SK-N-SH treated with all-trans-retinoic acid at 6 μM for 48 hours (cell line): ENCODE results near the gene MYO15A.

Experiments used
- ATAC-seq: fragments of 200-7000 bp; cut with Tn5 transposase; 3 replicates; pipeline ENCODE4 v1.9.1; 2020; ENCODE audit warnings: mild to moderate bottlenecking, moderate library complexity
- BACH2 ChIP-seq: fragments of 250-450 bp; sonication (Bioruptor Pico); IDR thresholded peaks from 2 replicates; pipeline ENCODE4 v1.9.0; 2021; ENCODE audit warnings: mild to moderate bottlenecking, borderline replicate concordance
- CREB5 ChIP-seq: fragments of 250-450 bp; sonication (Bioruptor Pico); IDR thresholded peaks from 2 replicates; pipeline ENCODE4 v1.5.1; 2020; ENCODE audit warnings: low read depth, mild to moderate bottlenecking, moderate library complexity
- CSDC2 ChIP-seq: fragments of 250-450 bp; sonication (Bioruptor Pico); IDR thresholded peaks from 2 replicates; pipeline ENCODE4 v1.5.0; 2020; ENCODE audit warnings: mild to moderate bottlenecking, moderate library complexity
- CSRNP3 ChIP-seq: fragments of 250-450 bp; sonication (Bioruptor Pico); IDR thresholded peaks from 2 replicates; pipeline ENCODE4 v1.5.1; 2021; ENCODE audit warnings: mild to moderate bottlenecking, moderate library complexity
- ESRRG ChIP-seq: fragments of 250-450 bp; sonication (Bioruptor Pico); IDR thresholded peaks from 2 replicates; pipeline ENCODE4 v1.6.1; 2021; ENCODE audit warnings: mild to moderate bottlenecking
- GLIS3 ChIP-seq: fragments of 250-450 bp; sonication (Bioruptor Pico); IDR thresholded peaks from 2 replicates; pipeline ENCODE4 v1.5.0; 2020; ENCODE audit warnings: mild to moderate bottlenecking, moderate library complexity
- ISL1 ChIP-seq: fragments of 250-450 bp; sonication (Bioruptor Pico); IDR thresholded peaks from 2 replicates; pipeline ENCODE4 v2.1.2; 2022; ENCODE audit warnings: mild to moderate bottlenecking, moderate library complexity
- OSR1 ChIP-seq: fragments of 250-450 bp; sonication (Bioruptor Pico); IDR thresholded peaks from 2 replicates; pipeline ENCODE4 v1.8.0; 2022; ENCODE audit warnings: moderate library complexity, mild to moderate bottlenecking, inconsistent platforms
- POU6F1 ChIP-seq: fragments of 250-450 bp; sonication (Bioruptor Pico); IDR thresholded peaks from 2 replicates; pipeline ENCODE4 v1.8.0; 2021; ENCODE audit warnings: low read depth, mild to moderate bottlenecking, moderate library complexity, borderline replicate concordance
- PPARA ChIP-seq: fragments of 250-450 bp; sonication (Bioruptor Pico); IDR thresholded peaks from 2 replicates; pipeline ENCODE4 v1.5.0; 2020; ENCODE audit warnings: mild to moderate bottlenecking, borderline replicate concordance
- SNAI2 ChIP-seq: fragments of 250-450 bp; sonication (Bioruptor Pico); IDR thresholded peaks from 2 replicates; pipeline ENCODE4 v1.5.0; 2020; ENCODE audit warnings: mild to moderate bottlenecking, moderate library complexity
- TCF4 ChIP-seq: fragments of 250-450 bp; sonication (Bioruptor Pico); IDR thresholded peaks from 2 replicates; pipeline ENCODE4 v1.8.0; 2021; ENCODE audit warnings: mild to moderate bottlenecking, moderate library complexity, borderline replicate concordance
- TOX ChIP-seq: fragments of 250-450 bp; sonication (Bioruptor Pico); IDR thresholded peaks from 2 replicates; pipeline ENCODE4 v1.8.0; 2021; ENCODE audit warnings: mild to moderate bottlenecking, moderate library complexity, borderline replicate concordance
- TSHZ2 ChIP-seq: fragments of 250-450 bp; sonication (Bioruptor Pico); IDR thresholded peaks from 2 replicates; pipeline ENCODE4 v1.5.0; 2020; ENCODE audit warnings: mild to moderate bottlenecking, moderate library complexity
- ZC3H10 ChIP-seq: fragments of 250-450 bp; sonication (Bioruptor Pico); IDR thresholded peaks from 2 replicates; pipeline ENCODE4 v1.5.1; 2021; ENCODE audit warnings: mild to moderate bottlenecking, moderate library complexity
- ZFP3 ChIP-seq: fragments of 250-450 bp; sonication (Bioruptor Pico); IDR thresholded peaks from 2 replicates; pipeline ENCODE4 v1.5.0; 2020; ENCODE audit warnings: mild to moderate bottlenecking, moderate library complexity
- ZFP30 ChIP-seq: fragments of 450-650 bp; formaldehyde crosslinking; IDR thresholded peaks from 2 replicates; pipeline ENCODE4 v1.5.0; 2022; ENCODE audit warnings: mild to moderate bottlenecking, moderate library complexity
- ZNF70 ChIP-seq: fragments of 450-650 bp; formaldehyde crosslinking; IDR thresholded peaks from 2 replicates; pipeline ENCODE4 v1.5.0; 2020; ENCODE audit warnings: mild to moderate bottlenecking, moderate library complexity
- ZNF8 ChIP-seq: fragments of 450-650 bp; formaldehyde crosslinking; IDR thresholded peaks from 2 replicates; pipeline ENCODE4 v1.5.0; 2020; ENCODE audit warnings: mild to moderate bottlenecking, moderate library complexity
- TF ChIP-seq, protein P1 (sequence below): fragments of 250-450 bp; sonication (Bioruptor Pico); IDR thresholded peaks from 2 replicates; pipeline ENCODE4 v1.8.0; 2020; ENCODE audit warnings: mild to moderate bottlenecking, moderate library complexity, borderline replicate concordance

The MYO15A gene

DNA sequence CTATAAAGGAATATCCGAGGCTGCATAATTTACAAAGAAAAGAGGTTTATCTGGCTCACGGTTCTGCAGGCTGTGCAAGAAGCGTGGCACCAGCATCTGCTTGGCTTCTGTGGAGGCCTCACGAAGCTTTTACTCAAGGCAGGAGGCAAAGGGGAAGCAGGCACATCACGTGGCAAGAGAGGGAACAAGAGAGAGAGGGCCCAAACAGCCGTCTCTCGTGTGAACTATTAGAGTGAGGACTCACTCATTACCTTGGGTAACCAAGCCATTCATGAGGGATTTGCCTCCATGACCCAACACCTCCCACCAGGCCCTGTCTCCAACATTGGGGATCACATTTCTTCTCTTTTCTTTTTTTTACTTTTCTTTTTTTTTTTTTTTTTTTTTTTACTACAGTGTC, 67.6 kb downstream of the MYO15A start:
- ATAC-seq, result no peak
- no peak for TF ChIP-seq ZFP3 (CRISPR knock-in tag)
- no peak for TF ChIP-seq BACH2
- no peak for TF ChIP-seq CSDC2 (CRISPR knock-in tag)
- no peak for TF ChIP-seq ZC3H10 (CRISPR knock-in tag)
- no peak for TF ChIP-seq TCF4 (CRISPR knock-in tag)
- TF ChIP-seq, protein P1, sequence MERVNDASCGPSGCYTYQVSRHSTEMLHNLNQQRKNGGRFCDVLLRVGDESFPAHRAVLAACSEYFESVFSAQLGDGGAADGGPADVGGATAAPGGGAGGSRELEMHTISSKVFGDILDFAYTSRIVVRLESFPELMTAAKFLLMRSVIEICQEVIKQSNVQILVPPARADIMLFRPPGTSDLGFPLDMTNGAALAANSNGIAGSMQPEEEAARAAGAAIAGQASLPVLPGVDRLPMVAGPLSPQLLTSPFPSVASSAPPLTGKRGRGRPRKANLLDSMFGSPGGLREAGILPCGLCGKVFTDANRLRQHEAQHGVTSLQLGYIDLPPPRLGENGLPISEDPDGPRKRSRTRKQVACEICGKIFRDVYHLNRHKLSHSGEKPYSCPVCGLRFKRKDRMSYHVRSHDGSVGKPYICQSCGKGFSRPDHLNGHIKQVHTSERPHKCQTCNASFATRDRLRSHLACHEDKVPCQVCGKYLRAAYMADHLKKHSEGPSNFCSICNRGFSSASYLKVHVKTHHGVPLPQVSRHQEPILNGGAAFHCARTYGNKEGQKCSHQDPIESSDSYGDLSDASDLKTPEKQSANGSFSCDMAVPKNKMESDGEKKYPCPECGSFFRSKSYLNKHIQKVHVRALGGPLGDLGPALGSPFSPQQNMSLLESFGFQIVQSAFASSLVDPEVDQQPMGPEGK (CRISPR knock-in tag), result no peak
- no peak for TF ChIP-seq ZNF70
- no peak for TF ChIP-seq POU6F1 (CRISPR knock-in tag)
- no peak for TF ChIP-seq PPARA (CRISPR knock-in tag)
- TF ChIP-seq ESRRG (CRISPR knock-in tag), result no peak
- TF ChIP-seq ISL1 (CRISPR knock-in tag), result no peak
- TF ChIP-seq ZNF8 (CRISPR knock-in tag), result no peak
- TF ChIP-seq TSHZ2, result no peak
- no peak for TF ChIP-seq CSRNP3 (CRISPR knock-in tag)
- no peak for TF ChIP-seq GLIS3 (CRISPR knock-in tag)
- TF ChIP-seq OSR1 (CRISPR knock-in tag), result no peak
- no peak for TF ChIP-seq SNAI2 (CRISPR knock-in tag)
- TF ChIP-seq ZFP30 (CRISPR knock-in tag), result no peak
- no peak for TF ChIP-seq CREB5 (CRISPR knock-in tag)

DNA sequence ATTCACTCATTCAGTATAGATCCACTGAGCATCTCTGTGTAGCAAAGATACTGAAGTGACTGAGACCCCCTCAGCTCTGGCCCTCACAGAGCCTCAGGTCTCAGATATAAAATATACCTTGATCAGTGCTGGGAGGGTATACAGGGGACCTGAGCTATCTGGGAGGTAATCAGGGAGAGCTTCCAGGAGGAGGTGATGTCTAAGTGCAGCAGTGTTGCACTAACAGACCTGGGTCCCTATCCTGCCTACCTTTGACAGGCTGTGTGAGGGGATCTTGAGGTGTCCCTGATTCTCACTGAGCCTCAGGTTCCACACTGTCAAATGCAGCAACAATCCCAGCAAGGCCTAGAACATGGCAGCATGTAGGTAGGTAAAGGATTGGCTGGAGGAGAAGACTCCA, 68.6 kb downstream of the MYO15A start:
- no peak for ATAC-seq
- TF ChIP-seq BACH2, result no peak
- TF ChIP-seq ZFP3 (CRISPR knock-in tag), result no peak
- TF ChIP-seq GLIS3 (CRISPR knock-in tag), result no peak
- TF ChIP-seq TSHZ2, result no peak
- no peak for TF ChIP-seq CSRNP3 (CRISPR knock-in tag)
- no peak for TF ChIP-seq ZNF70
- TF ChIP-seq TOX (CRISPR knock-in tag), result no peak
- no peak for TF ChIP-seq POU6F1 (CRISPR knock-in tag)
